WTC11 (cell line): ENCODE results near the gene RSBN1L. TPM values are rescaled to one million over a fixed set of nuclear protein-coding genes. Genes with fewer than 3 reads are reported as not detected.

Experiments
- ATAC-seq: fragments of 200-7000 bp; cut with Tn5 transposase; 2 replicates; pipeline ENCODE4 v1.10.0; 2021; ENCODE audit warnings: mild to moderate bottlenecking, moderate library complexity
- CTCF ChIA-PET: fragments of 300-600 bp; sonication (Branson Sonifier 250); formaldehyde crosslinking; loops from one replicate; lab custom pipeline; 2021; ENCODE audit warnings: antibody characterized with exemption; lab: Charles Lee
- POLR2A ChIA-PET: fragments of 350-600 bp; sonication (Branson Sonifier 250); formaldehyde crosslinking; loops from one replicate; lab custom pipeline; 2021; ENCODE audit warnings: antibody characterized with exemption; lab: Charles Lee
- DNase-seq: peaks from one replicate; pipeline ENCODE4 v3.0.0; 2021; ENCODE audit warnings: low spot score
- H3K27ac Mint-ChIP-seq: 2 replicates; pipeline ENCODE4 v1.8.0; 2021; ENCODE audit warnings: mixed read lengths
- H3K27me3 Mint-ChIP-seq: 2 replicates; pipeline ENCODE4 v1.8.0; 2021; ENCODE audit warnings: low read depth, mild to moderate bottlenecking, moderate library complexity, mixed read lengths
- H3K36me3 Mint-ChIP-seq: 2 replicates; pipeline ENCODE4 v1.8.0; 2021; ENCODE audit warnings: mixed read lengths
- H3K4me1 Mint-ChIP-seq: 2 replicates; pipeline ENCODE4 v1.8.0; 2022; ENCODE audit warnings: mixed read lengths
- H3K4me3 Mint-ChIP-seq: 2 replicates; pipeline ENCODE4 v1.8.0; 2021; ENCODE audit warnings: mild to moderate bottlenecking, moderate library complexity, mixed read lengths
- H3K9me3 Mint-ChIP-seq: 2 replicates; pipeline ENCODE4 v1.8.0; 2021; ENCODE audit warnings: mixed read lengths
- E2F1 ChIP-seq: sonication (generic); formaldehyde crosslinking; IDR thresholded peaks from 2 replicates; pipeline ENCODE4 v1.8.0; 2022; ENCODE audit warnings: mild to moderate bottlenecking, missing genetic modification reagents
- E2F4 ChIP-seq: sonication (generic); formaldehyde crosslinking; IDR thresholded peaks from 2 replicates; pipeline ENCODE4 v1.8.1; 2022; ENCODE audit warnings: low read depth, mild to moderate bottlenecking, moderate library complexity, missing genetic modification reagents, borderline replicate concordance
- E2F5 ChIP-seq: sonication (generic); formaldehyde crosslinking; IDR thresholded peaks from 2 replicates; pipeline ENCODE4 v1.8.1; 2022; ENCODE audit warnings: mild to moderate bottlenecking, moderate library complexity, missing genetic modification reagents
- ELF4 ChIP-seq: sonication (generic); formaldehyde crosslinking; IDR thresholded peaks from 2 replicates; pipeline ENCODE4 v1.8.1; 2022; ENCODE audit warnings: low read depth, mild to moderate bottlenecking, moderate library complexity, missing genetic modification reagents
- ERG ChIP-seq: fragments of 250-450 bp; sonication (Bioruptor Pico); IDR thresholded peaks from 2 replicates; pipeline ENCODE4 v1.8.0; 2021; ENCODE audit warnings: mild to moderate bottlenecking
- FOXP1 ChIP-seq: sonication (generic); formaldehyde crosslinking; IDR thresholded peaks from 2 replicates; pipeline ENCODE4 v1.8.0; 2022; ENCODE audit warnings: missing genetic modification reagents, mild to moderate bottlenecking, moderate library complexity, borderline replicate concordance
- ZBTB43 ChIP-seq: sonication (generic); formaldehyde crosslinking; IDR thresholded peaks from 2 replicates; pipeline ENCODE4 v1.8.1; 2023; ENCODE audit warnings: mild to moderate bottlenecking, missing genetic modification reagents
- ZMAT4 ChIP-seq: fragments of 250-450 bp; sonication (Bioruptor Pico); IDR thresholded peaks from 2 replicates; pipeline ENCODE4 v1.9.0; 2021; ENCODE audit warnings: mild to moderate bottlenecking
- ZNF219 ChIP-seq: sonication (generic); formaldehyde crosslinking; IDR thresholded peaks from 2 replicates; pipeline ENCODE4 v1.8.0; 2023; ENCODE audit warnings: missing genetic modification reagents, mild to moderate bottlenecking, borderline replicate concordance
- ZNF263 ChIP-seq: sonication (generic); formaldehyde crosslinking; IDR thresholded peaks from 2 replicates; pipeline ENCODE4 v1.8.1; 2022; ENCODE audit warnings: low read depth, mild to moderate bottlenecking, moderate library complexity, missing genetic modification reagents
- ZNF425 ChIP-seq: fragments of 250-450 bp; sonication (Bioruptor Pico); conservative IDR thresholded peaks from 2 replicates; pipeline ENCODE4 v1.9.0; 2021; ENCODE audit warnings: mild to moderate bottlenecking
- ZSCAN18 ChIP-seq: fragments of 250-450 bp; sonication (Bioruptor Pico); IDR thresholded peaks from 2 replicates; pipeline ENCODE4 v2.1.2; 2022; ENCODE audit warnings: mild to moderate bottlenecking, moderate library complexity
- total RNA-seq: library from RNA; stranded (reverse); gene quantifications from 3 replicates; pipeline ENCODE4 v1.2.3, GENCODE V29; 2021

Gene RSBN1L
- total RNA-seq, 1 experiment from 2014 or later, result 16.8 TPM

- H3K27ac Mint-ChIP-seq, result no peak overlapping the region
- CTCF ChIA-PET, result interaction anchor here (0.8 to 1.0 kb wide), 4 partner anchors 15 to 148 kb away, joined by 3 to 4 read pairs (median 4); no protein-coding TSS in a partner anchor
- POLR2A ChIA-PET, result no interaction called here
- peaks cover 29% of the 10 kb centered on the region for H3K4me1 Mint-ChIP-seq
- DNase-seq (peak; percentile 50), ATAC-seq (0 out of 2 replicates have a peak, but pooled peaks have one; percentile 0)
- H3K9me3 Mint-ChIP-seq, result no peaks in the 10 kb centered on the region
- no peak for TF ChIP-seq E2F4 (CRISPR knock-in tag)
- TF ChIP-seq ERG, result no peak
- TF ChIP-seq ELF4 (CRISPR knock-in tag), result no peak
- no peak for TF ChIP-seq ZNF219
- 0 out of 2 replicates have a peak, but pooled peaks have one; percentile 11 for TF ChIP-seq ZBTB43 (CRISPR knock-in tag)
- TF ChIP-seq E2F1 (CRISPR knock-in tag), result no peak
- 0 out of 2 replicates have a peak, but pooled peaks have one; percentile 20 for TF ChIP-seq ZNF263 (CRISPR knock-in tag)
- TF ChIP-seq ZSCAN18 (CRISPR knock-in tag), result no peak
- no peak for TF ChIP-seq ZMAT4 (CRISPR knock-in tag)
- TF ChIP-seq E2F5 (CRISPR knock-in tag), result no peak
- no peak for TF ChIP-seq ZNF425 (CRISPR knock-in tag)
- TF ChIP-seq FOXP1, result peak; percentile 17; the same call in 1 of the 2 replicates
- H3K4me3 Mint-ChIP-seq, result peak overlapping the region; percentile 99
- H3K27me3 Mint-ChIP-seq, result no peaks in the 10 kb centered on the region
- H3K36me3 Mint-ChIP-seq, result no peaks in the 10 kb centered on the region
These were observed 103.1 kb downstream of the RSBN1L start for GRCh38 chr7:77799078-77799964.
